Esophagus muscularis mucosa (tissue), 4 donors: ENCODE results near the gene TBRG1. TPM values are rescaled to one million over a fixed set of nuclear protein-coding genes. Genes with fewer than 3 reads are reported as not detected.

Source experiments
- DNase-seq: peaks from one replicate; pipeline ENCODE4 v3.0.0-alpha.2; 2017; ENCODE audit errors: extremely low spot score
- H3K27ac ChIP-seq, 4 donors: fragments of 200-600 bp; sonication (generic); replicated peaks in 1 of 4; 1 replicate in 3 of 4; 2 replicates in 1 of 4; pipeline ENCODE4 v1.5.1; 2016 to 2019; ENCODE audit warnings: mild to moderate bottlenecking in 1 of 4
- H3K27me3 ChIP-seq, 4 donors: fragments of 200-600 bp; sonication (generic); one replicate each; pipeline versions ENCODE4 v1.5.1 to v1.6.0; 2016 to 2019
- H3K36me3 ChIP-seq, 4 donors: fragments of 200-600 bp; sonication (generic); one replicate each; pipeline ENCODE4 v1.5.1; 2016 to 2019
- H3K4me1 ChIP-seq, 4 donors: fragments of 200-600 bp; sonication (generic); one replicate each; pipeline ENCODE4 v1.5.1; 2016 to 2019
- H3K4me3 ChIP-seq, 4 donors: fragments of 200-600 bp; sonication (generic); 1 replicate in 2 of 4; 2 replicates in 2 of 4; pipeline ENCODE4 v1.5.1; 2016 to 2019; ENCODE audit warnings: mild to moderate bottlenecking in 4 of 4, moderate library complexity in 1 of 4
- H3K9me3 ChIP-seq, 4 donors: fragments of 200-600 bp; sonication (generic); 1 replicate in 3 of 4; 2 replicates in 1 of 4; pipeline ENCODE4 v1.5.1; 2016 to 2019
- CTCF ChIP-seq, 3 experiments: fragments of 200-600 bp in 2 of 3; fragments of 450-650 bp in 1 of 3; sonication (generic) in 2 of 3; IDR thresholded peaks; one replicate each; pipeline ENCODE4 v1.5.1; 2017 to 2019; ENCODE audit warnings: antibody characterized with exemption in 3 of 3, mild to moderate bottlenecking in 2 of 3, moderate library complexity in 1 of 3
- EP300 ChIP-seq: sonication (generic); formaldehyde crosslinking; IDR thresholded peaks from one replicate; pipeline ENCODE4 v1.6.1; 2017; ENCODE audit warnings: antibody characterized with exemption
- POLR2A ChIP-seq: fragments of 450-650 bp; IDR thresholded peaks from one replicate; pipeline ENCODE4 v1.6.1; 2017; ENCODE audit warnings: antibody characterized with exemption, moderate library complexity, mild to moderate bottlenecking, low read depth
- POLR2AphosphoS5 ChIP-seq, 2 donors: sonication (generic); formaldehyde crosslinking; IDR thresholded peaks; one replicate each; pipeline ENCODE4 v1.6.1; 2017; ENCODE audit warnings: antibody characterized with exemption in 2 of 2
- WGBS: methylation state at CpG from one replicate; pipeline ENCODE4 v1.1.5; 2018; 5-methylcytosine and 5-hydroxymethylcytosine counted together
- intact Hi-C: fragments of 100-400 bp; cut with DNase I; formaldehyde crosslinking; loops from one replicate; pipeline ENCODE4 v1.15.1; 2023
- total RNA-seq, 4 donors: library from RNA; depleted of rRNA; stranded (reverse); fragments of >200 nt; gene quantifications; one replicate each; pipeline versions ENCODE4 v1.1.0 to v1.2.1, GENCODE V29; 2016

Gene TBRG1
- total RNA-seq, 4 donors from 2014 or later = 32.0 to 50.9 (median 35.8) TPM

- Histone ChIP-seq H3K9me3 (no peaks in the 10 kb centered on the region), H3K27me3 (no peaks in the 10 kb centered on the region), H3K4me3 (peak overlapping the region; percentile 68 to 79 (median 74)), H3K27ac (peak overlapping the region; percentile 81 to 90 (median 85)), H3K36me3 (peaks cover 0 to 9% (median 4%) of the 10 kb centered on the region in 4 donors), H3K4me1 (peaks cover 17 to 25% (median 19%) of the 10 kb centered on the region in 4 donors)
- no peak for TF ChIP-seq POLR2AphosphoS5 (IDR thresholded peaks at IDR 0.05)
- 64% methylated on average over 7 of the region's 7 CpGs for WGBS
- intact Hi-C loops = loop anchor here (5.0 kb wide), 2 partner anchors 70 to 280 kb away; partner anchors contain the start of gene CCDC15
- DNase-seq = no peak
Measured at GRCh38 chr11:124672536-124673215, 50.0 kb downstream of the TBRG1 start.

DNA sequence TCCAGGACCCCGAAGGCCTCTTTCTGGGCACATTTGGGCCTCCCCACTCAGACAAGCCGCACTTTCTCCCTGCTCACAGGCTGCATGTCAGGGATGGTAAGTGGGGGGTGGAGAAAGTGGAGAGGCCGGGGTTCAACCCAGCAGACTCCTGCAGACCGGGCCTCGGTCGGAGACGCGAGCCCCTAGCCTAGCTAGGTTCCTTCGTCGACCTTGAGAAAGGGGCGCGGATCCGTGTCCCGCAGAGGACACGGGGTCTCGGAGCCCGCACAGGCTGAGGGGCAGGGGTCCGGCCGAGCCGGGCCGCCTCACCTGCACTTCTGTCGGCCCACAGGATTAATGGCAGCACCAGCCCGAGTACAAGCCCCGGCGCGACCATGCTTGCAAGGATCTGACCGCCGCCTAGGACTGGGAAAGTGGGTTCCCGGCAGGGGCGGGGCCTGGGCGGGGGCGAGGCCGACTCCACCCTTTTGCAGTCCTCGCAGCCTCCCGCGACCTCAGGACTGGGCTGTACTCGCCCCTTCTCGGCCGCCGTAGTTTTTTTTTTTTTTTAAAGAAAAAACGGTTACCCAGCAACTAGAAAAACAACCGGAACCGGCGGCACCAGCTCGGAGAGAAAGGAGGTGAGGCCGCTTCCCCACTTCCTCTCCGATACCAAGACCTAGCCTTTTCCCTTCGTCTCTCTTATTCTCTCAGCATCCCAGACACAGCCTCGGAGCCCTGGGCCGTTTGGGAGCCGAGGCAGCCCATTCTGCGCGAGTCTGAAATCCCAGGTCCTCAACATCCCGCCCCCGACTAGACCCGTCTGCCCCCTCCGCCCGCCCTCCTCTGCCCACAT lies 50.9 kb downstream of the TBRG1 start, which contains the start of the genes SIAE and SPA17:
Gene SIAE (minus strand): TSS at position 407 of the 835 bp plus-strand sequence. CDS start 31 bp downstream, at position 376.
Gene SPA17 (plus strand): TSS at position 572 of the 835 bp plus-strand sequence. CDS start 1,361 bp downstream, outside the sequence.
- intact Hi-C loops = loop anchor here (5.0 kb wide), 2 partner anchors 69 to 279 kb away; partner anchors contain the start of gene CCDC15

GRCh38 chr11:124674168-124674517 lies 51.5 kb downstream of the TBRG1 start:
- peak overlapping the region; percentile 81 to 90 (median 85) for H3K27ac ChIP-seq
- no peak for TF ChIP-seq EP300
- TF ChIP-seq POLR2A = no peak
- no peak for TF ChIP-seq CTCF (IDR thresholded peaks at IDR 0.05)
- no peak for TF ChIP-seq POLR2AphosphoS5 (IDR thresholded peaks at IDR 0.05)
- H3K4me1 ChIP-seq = peaks cover 17 to 24% (median 19%) of the 10 kb centered on the region in 4 donors
- H3K4me3 ChIP-seq = peak overlapping the region; percentile 68 to 79 (median 74)
- intact Hi-C loops = loop anchor here (5.0 kb wide), 2 partner anchors 68 to 278 kb away; partner anchors contain the start of gene CCDC15
- WGBS = 36% methylated on average over 18 of the region's 18 CpGs
- no peaks in the 10 kb centered on the region for H3K36me3 ChIP-seq
- no peaks in the 10 kb centered on the region for H3K9me3 ChIP-seq
- H3K27me3 ChIP-seq = no peaks in the 10 kb centered on the region
- DNase-seq = no peak

More for the DNA sequence above, 50.9 kb downstream of the TBRG1 start, which contains the start of the genes SIAE and SPA17:
- H3K27me3 ChIP-seq = no peaks in the 10 kb centered on the region
- H3K9me3 ChIP-seq = no peaks in the 10 kb centered on the region
- DNase-seq = peak; percentile 98
- TF ChIP-seq CTCF (IDR thresholded peaks at IDR 0.05) = no peak
- peak; percentile 75 to 82 for TF ChIP-seq POLR2AphosphoS5 (IDR thresholded peaks at IDR 0.05)
- H3K4me1 ChIP-seq = peaks cover 17 to 25% (median 19%) of the 10 kb centered on the region in 4 donors
- H3K36me3 ChIP-seq = peaks cover 0 to under 1% (median 0%) of the 10 kb centered on the region in 4 donors
- H3K4me3 ChIP-seq = peak within 1 kb of the TSS; percentile 68 to 79 (median 74)
- WGBS = under 1% methylated on average over 39 of the region's 58 CpGs
- peak within 1 kb of the TSS; percentile 81 to 90 (median 85) for H3K27ac ChIP-seq

DNA sequence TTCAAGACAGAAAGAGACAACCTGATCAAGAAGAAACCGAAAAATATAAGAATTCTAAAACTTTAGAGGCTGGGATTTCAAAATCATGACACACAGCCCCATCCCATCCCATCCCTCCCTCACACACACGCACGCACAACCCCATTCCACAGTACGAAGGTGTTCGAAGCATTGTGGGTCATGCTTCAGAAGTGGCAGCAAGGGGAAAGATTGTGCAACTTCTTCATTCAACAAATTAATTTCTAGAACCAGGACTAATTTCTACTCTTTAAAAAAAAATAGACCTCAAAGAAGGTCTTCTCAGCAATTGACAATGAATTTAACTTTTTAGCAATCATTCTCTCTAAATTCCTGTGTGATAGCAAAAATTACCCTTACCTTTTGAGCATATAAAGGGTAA lies 51.9 kb downstream of the TBRG1 start:
- DNase-seq = no peak
- Histone ChIP-seq H3K36me3 (no peaks in the 10 kb centered on the region), H3K27me3 (no peaks in the 10 kb centered on the region), H3K27ac (peak overlapping the region; percentile 81 to 90 (median 85)), H3K4me1 (peaks cover 17 to 22% (median 19%) of the 10 kb centered on the region in 4 donors), H3K9me3 (no peaks in the 10 kb centered on the region), H3K4me3 (peak overlapping the region; percentile 68 to 79 (median 74))
- intact Hi-C loops = loop anchor here (5.0 kb wide), 2 partner anchors 68 to 278 kb away; partner anchors contain the start of gene CCDC15
- 82% methylated on average over 5 of the region's 5 CpGs for WGBS
- TF ChIP-seq CTCF (IDR thresholded peaks at IDR 0.05) = no peak

GRCh38 chr11:124676386-124676785 lies 53.7 kb downstream of the TBRG1 start:
- TF ChIP-seq POLR2A = no peak
- no peak for TF ChIP-seq EP300
- TF ChIP-seq CTCF (IDR thresholded peaks at IDR 0.05) = no peak
- no peak for TF ChIP-seq POLR2AphosphoS5 (IDR thresholded peaks at IDR 0.05)
- no peaks in the 10 kb centered on the region for H3K27me3 ChIP-seq
- WGBS = 43% methylated on average over 2 of the region's 2 CpGs
- H3K9me3 ChIP-seq = no peaks in the 10 kb centered on the region
- H3K4me3 ChIP-seq = peak overlapping the region in 1 of 4 donors; percentile 10
- peak overlapping the region in 3 of 4 donors; percentile 26 to 62 (median 29) for H3K27ac ChIP-seq
- H3K4me1 ChIP-seq = peaks cover 17 to 22% (median 19%) of the 10 kb centered on the region in 4 donors
- DNase-seq = no peak
- intact Hi-C loops = no loop called here
- no peaks in the 10 kb centered on the region for H3K36me3 ChIP-seq
